ENCODE measurements around the gene FBXO10. TPM values are rescaled to one million over a fixed set of nuclear protein-coding genes. Genes with fewer than 3 reads are reported as not detected.

The FBXO10 gene, protein sequence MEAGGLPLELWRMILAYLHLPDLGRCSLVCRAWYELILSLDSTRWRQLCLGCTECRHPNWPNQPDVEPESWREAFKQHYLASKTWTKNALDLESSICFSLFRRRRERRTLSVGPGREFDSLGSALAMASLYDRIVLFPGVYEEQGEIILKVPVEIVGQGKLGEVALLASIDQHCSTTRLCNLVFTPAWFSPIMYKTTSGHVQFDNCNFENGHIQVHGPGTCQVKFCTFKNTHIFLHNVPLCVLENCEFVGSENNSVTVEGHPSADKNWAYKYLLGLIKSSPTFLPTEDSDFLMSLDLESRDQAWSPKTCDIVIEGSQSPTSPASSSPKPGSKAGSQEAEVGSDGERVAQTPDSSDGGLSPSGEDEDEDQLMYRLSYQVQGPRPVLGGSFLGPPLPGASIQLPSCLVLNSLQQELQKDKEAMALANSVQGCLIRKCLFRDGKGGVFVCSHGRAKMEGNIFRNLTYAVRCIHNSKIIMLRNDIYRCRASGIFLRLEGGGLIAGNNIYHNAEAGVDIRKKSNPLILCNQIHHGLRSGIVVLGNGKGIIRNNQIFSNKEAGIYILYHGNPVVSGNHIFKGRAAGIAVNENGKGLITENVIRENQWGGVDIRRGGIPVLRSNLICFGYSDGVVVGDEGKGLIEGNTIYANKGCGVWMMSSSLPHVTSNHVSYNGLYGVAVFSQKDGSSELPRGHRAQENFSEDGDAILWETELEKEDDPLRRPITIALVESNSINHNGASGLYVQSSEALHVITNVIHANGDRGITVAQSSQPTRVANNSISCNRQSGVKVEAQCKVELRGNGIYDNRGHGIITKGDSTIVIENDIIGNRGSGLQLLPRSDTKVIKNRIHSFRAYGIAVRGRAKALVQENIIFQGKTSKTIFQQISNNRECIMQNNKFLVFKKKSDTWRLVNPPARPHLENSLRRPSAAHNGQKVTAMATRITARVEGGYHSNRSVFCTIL
- 9.2 and 13.0 TPM in 2 replicates for total RNA-seq

DNA sequence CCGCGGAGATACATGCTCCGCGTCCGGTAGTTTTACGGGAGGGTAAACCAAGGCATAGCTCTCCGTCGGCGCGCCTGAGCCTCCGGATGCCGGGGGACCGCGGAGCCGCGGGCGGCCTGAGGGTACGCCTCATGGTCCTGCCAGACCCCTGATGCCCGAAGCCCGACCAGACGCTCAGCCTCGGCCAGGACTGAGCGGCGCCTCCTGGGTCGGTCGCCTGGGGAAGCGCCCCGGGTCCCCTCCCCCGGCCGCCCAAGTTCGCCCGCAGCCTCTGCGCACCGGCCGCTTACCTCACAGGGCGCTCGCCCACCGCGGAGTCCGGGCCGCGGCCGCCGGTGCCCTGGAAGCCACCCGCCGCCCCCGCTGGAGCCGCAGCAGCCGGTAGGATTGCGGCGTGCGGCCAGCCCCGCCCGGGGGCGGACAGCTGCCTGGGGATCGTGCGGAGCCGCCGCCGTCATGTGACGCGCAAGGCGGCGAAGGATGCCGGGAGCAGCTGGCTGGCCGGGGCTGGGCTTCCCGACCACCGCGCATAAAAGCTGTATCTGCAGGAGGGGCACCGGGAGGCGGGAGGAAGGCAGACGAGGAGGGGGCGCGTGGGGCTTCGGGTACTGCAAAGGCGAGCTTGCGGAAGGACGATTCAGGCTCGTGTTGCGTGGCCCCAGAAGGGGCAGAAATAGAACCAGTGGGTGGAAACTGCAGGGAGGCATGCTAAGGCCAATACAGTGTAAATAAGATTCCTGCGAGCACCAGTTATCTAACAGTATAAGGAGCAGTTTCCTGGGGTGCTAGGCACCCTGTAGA, at the start of gene FBXO10:
Gene FBXO10, minus strand, starts transcription at position 460 of the 801 bp plus-strand sequence. CDS start 34,612 bp downstream, outside the sequence.

DNA sequence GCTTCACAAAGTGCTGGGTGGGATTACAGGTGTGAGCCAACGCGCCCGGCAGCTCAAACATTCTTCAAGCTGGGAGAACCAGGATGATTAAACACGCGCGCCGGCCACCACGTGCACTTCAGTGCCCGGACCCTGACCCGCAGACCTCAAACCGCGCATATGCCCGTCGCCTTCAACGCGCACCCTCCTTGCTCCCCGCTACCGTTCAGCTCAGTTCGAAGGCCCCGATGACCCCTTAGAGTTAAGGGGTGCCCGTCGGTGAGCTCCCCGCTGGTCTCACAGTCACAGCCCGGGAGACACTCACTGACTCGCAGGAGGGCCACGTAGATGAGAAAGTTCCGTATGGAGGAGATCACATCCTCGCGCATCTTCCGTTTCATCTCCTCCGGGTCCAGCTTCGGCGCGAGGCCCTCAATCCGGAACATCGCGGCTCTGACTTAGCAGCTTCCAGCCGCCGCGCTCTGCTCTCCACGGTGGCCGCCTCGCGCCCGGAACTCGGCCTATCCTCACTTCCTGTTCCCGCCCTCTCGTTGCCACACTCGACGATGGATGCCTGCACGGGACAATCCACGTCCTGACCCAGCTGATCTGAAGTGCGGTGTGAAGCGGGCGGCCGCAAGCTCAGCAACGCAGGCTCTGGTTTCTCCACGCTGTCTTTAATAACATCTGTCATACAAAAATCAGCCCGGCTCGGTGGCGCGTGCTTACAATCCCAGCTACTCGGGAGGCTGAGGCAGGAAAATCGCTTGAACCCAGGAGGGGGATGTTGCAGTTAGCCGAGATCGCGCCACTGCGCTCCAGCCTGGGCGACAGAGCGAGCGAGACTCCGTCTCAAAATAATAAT, 16.1 kb upstream of the FBXO10 start, which contains the start of gene TOMM5:
Gene TOMM5, minus strand, starts transcription at position 490 of the 844 bp plus-strand sequence. Its CDS starts 65 bp downstream, at position 425.

DNA sequence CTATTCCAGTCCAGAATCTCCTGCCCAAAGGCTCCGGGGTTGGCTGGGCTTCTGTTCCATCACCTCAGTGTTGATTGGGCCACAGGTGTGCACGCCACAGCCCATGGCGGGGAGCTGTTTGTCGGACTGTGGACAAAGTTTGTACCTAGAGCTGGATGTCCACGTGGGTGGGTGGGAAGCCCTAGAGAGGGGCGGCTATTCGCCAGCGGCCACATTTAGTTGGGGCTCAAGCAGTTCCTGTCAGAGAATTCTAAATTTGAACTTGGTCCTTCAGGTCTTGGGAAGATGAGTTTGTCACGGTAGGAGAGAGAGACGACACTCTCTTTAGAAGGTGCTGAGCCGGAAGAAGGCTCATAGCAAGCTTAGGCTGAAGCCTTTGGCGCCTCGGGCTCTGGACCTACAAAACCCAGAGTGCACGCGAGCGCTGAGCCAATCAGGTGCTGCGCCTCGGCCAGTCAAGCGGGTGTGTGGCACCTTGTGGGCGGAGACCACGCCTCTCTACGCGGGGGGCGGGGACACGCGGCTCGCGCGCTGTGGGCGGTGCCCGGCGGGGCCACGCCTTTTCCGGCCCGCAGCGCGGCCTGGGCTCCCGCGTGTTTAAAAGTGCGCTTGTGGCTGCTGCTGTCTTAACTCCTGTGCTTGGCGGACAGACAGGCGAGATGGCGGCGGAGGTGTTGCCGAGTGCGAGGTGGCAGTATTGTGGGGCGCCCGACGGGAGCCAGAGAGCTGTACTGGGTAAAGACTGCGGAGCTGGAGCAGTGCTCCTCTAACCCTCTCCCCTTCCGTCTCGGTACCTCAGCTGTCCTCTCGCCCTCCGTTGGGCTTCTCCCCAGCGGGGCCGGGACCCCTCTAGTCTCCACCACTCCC, 90.6 kb downstream of the FBXO10 start, which contains the start of gene POLR1E:
Gene POLR1E, plus strand, starts transcription at position 560 of the 867 bp plus-strand sequence. Its CDS starts 100 bp downstream, at position 660.

DNA sequence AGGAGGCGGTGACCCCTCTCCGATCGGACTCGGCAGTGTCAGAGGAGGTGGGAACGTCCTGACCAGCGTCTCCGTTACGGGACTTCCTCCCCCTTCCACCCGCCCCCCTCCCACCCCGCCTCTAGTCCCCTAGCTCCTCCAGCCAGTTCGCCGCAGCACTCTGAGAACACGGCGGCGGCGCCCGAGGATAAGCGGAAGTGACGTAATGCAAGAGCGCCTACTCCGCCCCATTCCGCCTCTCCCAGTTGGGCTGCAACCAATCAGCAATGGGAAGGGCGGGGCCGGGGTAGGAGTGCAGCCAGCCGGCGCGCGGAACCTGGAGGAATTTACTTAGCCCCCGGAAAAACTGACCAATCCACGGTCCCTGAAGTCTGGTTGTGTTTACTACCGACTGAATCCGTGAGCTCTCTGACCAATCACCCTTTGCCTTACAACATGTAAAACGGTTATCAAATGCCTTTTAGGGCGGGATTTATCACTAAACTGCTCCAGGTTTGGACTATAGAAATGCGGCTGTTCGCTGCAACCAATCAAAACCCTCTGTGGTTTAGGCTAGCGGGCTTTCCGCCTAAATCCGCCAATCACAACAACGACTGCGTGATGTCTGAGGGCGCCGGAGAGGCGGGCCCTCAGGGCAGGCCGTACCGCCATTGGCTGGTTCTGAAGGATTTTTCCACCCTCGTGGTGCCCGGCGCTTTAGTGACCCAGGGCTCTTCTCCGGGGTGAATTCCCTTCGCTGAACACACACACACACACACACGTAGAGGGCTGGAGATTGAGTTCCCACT, 110.7 kb downstream of the FBXO10 start, which contains the start of gene ZBTB5:
Gene ZBTB5, minus strand, starts transcription at position 202 of the 788 bp plus-strand sequence. CDS start 22,899 bp downstream, outside the sequence.

Other genes with a start within 250 kb of the FBXO10 start
- 106 and 125 TPM in 2 replicates for gene GRHPR, start 153.7 kb downstream of the FBXO10 start, total RNA-seq
- gene ZBTB5, start 110.9 kb downstream of the FBXO10 start, total RNA-seq, result 4.7 and 5.5 TPM in 2 replicates
- 23.2 and 29.9 TPM in 2 replicates for gene POLR1E, start 90.4 kb downstream of the FBXO10 start, total RNA-seq
- 125 and 136 TPM in 2 replicates for gene TOMM5, start 16.2 kb upstream of the FBXO10 start, total RNA-seq
- not detected in 2 replicates for gene FRMPD1, start 74.6 kb upstream of the FBXO10 start, total RNA-seq
- 2.9 and 3.4 TPM in 2 replicates for gene TRMT10B, start 177.4 kb upstream of the FBXO10 start, total RNA-seq
- 27.6 and 39.4 TPM in 2 replicates for gene EXOSC3, start 208.7 kb upstream of the FBXO10 start, total RNA-seq
- gene DCAF10, start 224.4 kb upstream of the FBXO10 start, total RNA-seq, result 13.8 and 21.2 TPM in 2 replicates